GM18526 (cell line): ENCODE measurements around the gene COL5A3.

ENCODE experiments used
- POLR2A ChIP-seq: IDR thresholded peaks from 3 replicates; pipeline ENCODE4 v1.6.1; 2011; ENCODE audit not compliant: insufficient read length; ENCODE audit errors: extremely low read depth

COL5A3 gene

GRCh38 chr19:9935506-9936325 lies 74.6 kb downstream of the COL5A3 start:
- TF ChIP-seq POLR2A: no peak

GRCh38 chr19:9934132-9934950 lies 76.0 kb downstream of the COL5A3 start:
- no peak for TF ChIP-seq POLR2A

GRCh38 chr19:9932835-9933234 lies 77.5 kb downstream of the COL5A3 start:
- no peak for TF ChIP-seq POLR2A

- no peak for TF ChIP-seq POLR2A
Measured at GRCh38 chr19:9931629-9932028, 78.7 kb downstream of the COL5A3 start.

GRCh38 chr19:9923440-9923839 lies 86.9 kb downstream of the COL5A3 start:
- TF ChIP-seq POLR2A: no peak

GRCh38 chr19:9917321-9917720 lies 93.0 kb downstream of the COL5A3 start:
- TF ChIP-seq POLR2A: no peak

GRCh38 chr19:9916719-9917118 lies 93.6 kb downstream of the COL5A3 start:
- TF ChIP-seq POLR2A: no peak

GRCh38 chr19:9914315-9915207 lies 95.7 kb downstream of the COL5A3 start:
- no peak for TF ChIP-seq POLR2A

GRCh38 chr19:9914001-9914314 lies 96.3 kb downstream of the COL5A3 start:
- no peak for TF ChIP-seq POLR2A

GRCh38 chr19:9913237-9914000 lies 96.9 kb downstream of the COL5A3 start:
- TF ChIP-seq POLR2A: no peak

- no peak for TF ChIP-seq POLR2A
Measured at GRCh38 chr19:9912551-9913236, 97.6 kb downstream of the COL5A3 start.

GRCh38 chr19:9911524-9912185 lies 98.6 kb downstream of the COL5A3 start:
- no peak for TF ChIP-seq POLR2A

- TF ChIP-seq POLR2A: no peak
Measured at GRCh38 chr19:9910625-9911024, 99.7 kb downstream of the COL5A3 start.
